HG03342 (cell line): ENCODE measurements around the gene COPS4.

ENCODE experiments used
- ATAC-seq: cut with Tn5 transposase; IDR thresholded peaks from one replicate; pipeline ENCODE4 v1.9.1; 2021; ENCODE audit warnings: mild to moderate bottlenecking, moderate library complexity; ENCODE audit not compliant: unreplicated experiment

The COPS4 gene

DNA sequence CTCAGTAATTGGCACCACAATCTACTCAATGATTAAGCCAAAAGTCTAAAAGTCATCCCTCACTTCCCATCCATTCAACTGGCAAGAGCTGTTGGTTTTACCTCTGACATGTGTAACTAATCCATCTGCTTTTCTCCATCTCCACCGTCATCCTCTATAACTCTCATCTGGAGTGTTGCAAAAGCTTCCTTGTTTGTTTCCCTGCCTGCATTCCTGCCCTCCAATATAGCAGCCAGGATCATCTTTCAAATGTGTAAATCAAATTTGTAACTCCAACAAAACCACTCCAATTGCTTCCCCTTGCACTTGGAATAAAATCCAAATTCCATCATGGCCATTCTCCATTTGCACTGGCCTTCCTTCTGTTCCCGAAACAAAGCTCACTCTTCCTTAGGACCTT lies 83.9 kb downstream of the COPS4 start:
- no peak for ATAC-seq

DNA sequence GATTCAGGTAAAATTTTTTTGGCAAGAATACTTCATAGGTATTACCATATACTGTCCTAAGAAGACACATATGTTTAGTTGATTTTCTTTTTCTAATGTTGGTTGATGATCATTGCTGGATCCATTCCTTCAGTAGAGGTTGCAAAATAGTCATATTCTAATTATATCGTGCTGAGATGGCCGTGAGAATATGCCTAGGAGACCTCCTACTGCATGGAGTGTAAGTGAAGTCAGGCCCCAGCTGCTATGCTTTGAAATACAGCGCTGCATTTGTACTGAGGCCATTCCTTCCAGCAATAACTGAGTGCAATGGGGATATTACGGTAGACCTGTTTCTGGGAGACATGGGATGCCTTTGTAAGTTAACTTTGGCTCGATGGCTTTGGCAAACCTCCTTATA lies 86.3 kb downstream of the COPS4 start:
- ATAC-seq = no peak

DNA sequence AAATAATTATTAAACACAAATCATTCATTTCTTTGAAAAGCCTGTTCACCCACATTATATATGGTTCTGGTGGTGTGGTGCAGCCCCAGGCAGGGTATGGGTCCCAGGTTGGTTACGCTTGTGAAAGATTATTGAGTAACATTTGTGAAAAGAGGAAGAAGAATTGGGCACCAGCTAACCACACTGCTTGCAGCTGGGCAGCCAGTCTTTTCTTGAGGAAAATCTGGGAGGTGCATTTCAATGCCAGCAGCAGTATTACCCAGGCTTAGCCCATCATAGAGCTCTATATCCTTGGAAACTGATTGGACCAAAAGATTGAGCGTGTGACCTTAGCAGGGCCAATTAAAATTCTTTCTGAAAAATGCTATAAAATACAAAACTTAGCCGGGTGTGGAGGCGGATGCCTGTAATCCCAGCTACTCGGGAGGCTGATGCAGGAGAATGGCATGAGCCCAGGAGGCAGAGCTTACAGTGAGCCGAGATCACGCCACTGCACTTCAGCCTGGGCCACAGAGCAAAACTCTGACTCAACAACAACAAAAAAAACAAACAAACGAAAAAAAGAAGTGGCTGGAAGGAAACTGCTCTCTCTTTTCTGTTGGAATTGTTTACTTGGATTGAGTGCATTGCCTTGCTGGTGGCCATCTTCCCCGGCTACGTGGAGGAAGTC lies 89.3 kb downstream of the COPS4 start:
- ATAC-seq = no peak
